HCT116 (cell line): ENCODE data around the gene RPGRIP1. TPM values are rescaled to one million over a fixed set of nuclear protein-coding genes. Genes with fewer than 3 reads are reported as not detected.

Experiments used
- ATAC-seq: fragments of 200-7000 bp; cut with Tn5 transposase; 2 replicates; pipeline ENCODE4 v1.9.1; 2020; ENCODE audit warnings: mild to moderate bottlenecking, moderate library complexity
- BruUV-seq: library from RNA; stranded (reverse); fragments of 400-500 nt; replicated peaks from 2 replicates; lab custom pipeline; 2021; lab: Mats Ljungman, UMichigan
- CTCF ChIA-PET: fragments of 300-600 bp; sonication (Branson Sonifier 250); formaldehyde crosslinking; loops from one replicate; lab custom pipeline; 2021; ENCODE audit warnings: antibody characterized with exemption; lab: Charles Lee
- POLR2A ChIA-PET: fragments of 300-600, 350-600 bp; sonication (Branson Sonifier 250); formaldehyde crosslinking; loops from one replicate; lab custom pipeline; 2021; ENCODE audit warnings: antibody characterized with exemption; lab: Charles Lee
- RAD21 ChIA-PET, 2 experiments: fragments of 300-600 bp; sonication (Branson Sonifier 250); formaldehyde crosslinking; loops; one replicate each; lab custom pipeline; 2023; ENCODE audit warnings: low total read pairs in 2 of 2; ENCODE audit not compliant: uncharacterized antibody in 2 of 2, unreplicated experiment in 2 of 2, low non-redundant PET in 1 of 2; lab: Charles Lee
- DNase-seq: peaks from one replicate; pipeline ENCODE4 v3.0.0-alpha.2; 2010; ENCODE audit warnings: low read depth, low spot score
- H2AFZ ChIP-seq: fragments of 200-600 bp; shearing (Covaris generic), sonication (generic); 2 replicates; pipeline ENCODE4 v1.6.1; 2017; ENCODE audit warnings: low read depth, mixed run types, mixed read lengths, antibody characterized with exemption, low read length; ENCODE audit not compliant: poor library complexity, severe bottlenecking
- H3K27ac ChIP-seq: 2 replicates; pipeline ENCODE4 v1.5.1; 2012; ENCODE audit warnings: low read depth, low read length
- H3K27me3 ChIP-seq: fragments of 200-600 bp; sonication (generic); 2 replicates; pipeline ENCODE4 v1.6.1; 2016; ENCODE audit warnings: mixed run types, low read length, mixed read lengths; ENCODE audit not compliant: insufficient read depth
- H3K36me3 ChIP-seq, 2 experiments: fragments of 200-500 bp in 1 of 2; fragments of 200-600 bp in 1 of 2; sonication (Bioruptor generic) in 1 of 2; sonication (generic) in 1 of 2; 2 replicates each; pipeline versions ENCODE4 v1.5.1 to v1.6.1; 2014 to 2016; ENCODE audit warnings: low read length in 2 of 2, inconsistent platforms in 1 of 2, mixed read lengths in 1 of 2, mixed run types in 1 of 2; ENCODE audit not compliant: insufficient read depth in 2 of 2, control insufficient read depth in 1 of 2
- H3K4me1 ChIP-seq, 2 experiments: fragments of 200-600 bp in 1 of 2; sonication (generic) in 1 of 2; 2 replicates each; pipeline versions ENCODE4 v1.5.1 to v1.6.1; 2012 to 2017; ENCODE audit warnings: low read length in 2 of 2, inconsistent platforms in 1 of 2, mild to moderate bottlenecking in 1 of 2, mixed read lengths in 1 of 2, mixed run types in 1 of 2, moderate library complexity in 1 of 2; ENCODE audit not compliant: insufficient read depth in 2 of 2, control insufficient read depth in 1 of 2
- H3K4me2 ChIP-seq: fragments of 200-600 bp; sonication (generic); 2 replicates; pipeline ENCODE4 v1.6.1; 2017; ENCODE audit warnings: mixed run types, low read length, mixed read lengths
- H3K4me3 ChIP-seq, 2 experiments: fragments of 200-600 bp in 1 of 2; sonication (generic) in 1 of 2; replicated peaks in 1 of 2; 2 replicates each; pipeline ENCODE4 v1.5.1; 2011 to 2016; ENCODE audit warnings: low read length in 2 of 2, control low read depth in 1 of 2, low read depth in 1 of 2, mild to moderate bottlenecking in 1 of 2, mixed read lengths in 1 of 2, mixed run types in 1 of 2
- H3K79me2 ChIP-seq: fragments of 200-600 bp; sonication (generic); 2 replicates; pipeline ENCODE4 v1.6.1; 2017; ENCODE audit warnings: mild to moderate bottlenecking, mixed run types, low read length, moderate library complexity, mixed read lengths; ENCODE audit not compliant: insufficient read depth
- H3K9ac ChIP-seq: fragments of 200-600 bp; sonication (generic); 2 replicates; pipeline ENCODE4 v1.6.1; 2016; ENCODE audit warnings: low read length, mixed read lengths
- H3K9me2 ChIP-seq: fragments of 200-600 bp; sonication (generic), shearing (Covaris generic); 2 replicates; pipeline ENCODE4 v1.6.1; 2017; ENCODE audit warnings: mixed run types, mild to moderate bottlenecking, moderate library complexity; ENCODE audit not compliant: insufficient read depth
- H3K9me3 ChIP-seq, 2 experiments: fragments of 200-500 bp in 1 of 2; fragments of 200-600 bp in 1 of 2; sonication (Bioruptor generic) in 1 of 2; sonication (generic) in 1 of 2; 2 replicates each; pipeline ENCODE4 v1.6.1; 2014 to 2017; ENCODE audit warnings: low read length in 2 of 2, mixed read lengths in 2 of 2, inconsistent platforms in 1 of 2, low read depth in 1 of 2, mild to moderate bottlenecking in 1 of 2, mixed run types in 1 of 2, moderate library complexity in 1 of 2; ENCODE audit not compliant: control insufficient read depth in 1 of 2, insufficient read depth in 1 of 2
- H4K20me1 ChIP-seq: fragments of 200-600 bp; sonication (generic), shearing (Covaris generic); 2 replicates; pipeline ENCODE4 v1.6.1; 2017; ENCODE audit warnings: mixed run types, mild to moderate bottlenecking, moderate library complexity; ENCODE audit not compliant: insufficient read depth
- CEBPB ChIP-seq: IDR thresholded peaks from 2 replicates; pipeline ENCODE4 v1.6.1; 2012; ENCODE audit warnings: low read depth
- CTCF ChIP-seq, 3 experiments: fragments of 200-600 bp in 1 of 3; sonication (generic) in 1 of 3; IDR thresholded peaks in 2 of 3; conservative IDR thresholded peaks in 1 of 3; 2 replicates each; pipeline ENCODE4 v1.5.1; 2012 to 2017; ENCODE audit warnings: low read depth in 2 of 3, low read length in 2 of 3, antibody characterized with exemption in 1 of 3, borderline replicate concordance in 1 of 3, control low read depth in 1 of 3, mild to moderate bottlenecking in 1 of 3, mixed read lengths in 1 of 3, mixed run types in 1 of 3, moderate library complexity in 1 of 3; ENCODE audit not compliant: insufficient read depth in 1 of 3
- EZH2 ChIP-seq: fragments of 200-600 bp; sonication (generic); IDR thresholded peaks from 2 replicates; pipeline ENCODE4 v1.6.1; 2017; ENCODE audit warnings: antibody characterized with exemption, mixed run types
- POLR2A ChIP-seq: IDR thresholded peaks from 2 replicates; pipeline ENCODE4 v1.7.0; 2011; ENCODE audit warnings: borderline replicate concordance; ENCODE audit not compliant: insufficient read depth, insufficient read length; ENCODE audit errors: extremely low read depth
- REST ChIP-seq: IDR thresholded peaks from 2 replicates; pipeline ENCODE4 v1.6.1; 2012; ENCODE audit warnings: low read depth
- TCF7L2 ChIP-seq: IDR thresholded peaks from 2 replicates; pipeline ENCODE4 v1.7.0; 2011; ENCODE audit warnings: borderline replicate concordance, inconsistent platforms; ENCODE audit not compliant: insufficient read depth, insufficient read length; ENCODE audit errors: extremely low read depth
- ZBTB33 ChIP-seq: IDR thresholded peaks from 2 replicates; pipeline ENCODE4 v1.6.1; 2011; ENCODE audit warnings: mild to moderate bottlenecking, low read length, moderate library complexity; ENCODE audit not compliant: insufficient replicate concordance; ENCODE audit errors: extremely low read depth
- intact Hi-C: fragments of 100-400 bp; cut with micrococcal nuclease; formaldehyde crosslinking; loops from 2 replicates; pipeline ENCODE4 v1.10.0; 2022
- total RNA-seq: library from RNA; stranded (reverse); gene quantifications from one replicate; pipeline ENCODE4 v1.2.1, GENCODE V29; 2021; ENCODE audit not compliant: unreplicated experiment

Gene RPGRIP1
- total RNA-seq, 1 experiment from 2014 or later = not detected

GRCh38 chr14:21245813-21246212 lies 34.1 kb upstream of the RPGRIP1 start:
- no peak for DNase-seq
- peaks cover 100% of the 10 kb centered on the region for H3K79me2 ChIP-seq
- no peak overlapping the region for H3K9ac ChIP-seq
- no peaks in the 10 kb centered on the region for H3K9me3 ChIP-seq
- no peak for TF ChIP-seq EZH2
- no peak for TF ChIP-seq TCF7L2
- no peak for TF ChIP-seq REST
- no peak for TF ChIP-seq CTCF (IDR thresholded peaks at IDR 0.05 in 2 of 3, conservative IDR thresholded peaks at IDR 0.05 in 1 of 3; ENCODE audit: borderline replicate concordance in 1 of 3, insufficient read depth in 1 of 3, low read depth in 2 of 3, low read length in 2 of 3)
- no peak for TF ChIP-seq CEBPB
- no peak for TF ChIP-seq POLR2A
- no peak for TF ChIP-seq ZBTB33
- TF ChIP-seq, all 23 proteins: peak for 0
- H3K4me3 ChIP-seq = no peak overlapping the region
- H3K4me2 ChIP-seq = no peak overlapping the region
- no peak overlapping the region for H2AFZ ChIP-seq
- H3K27ac ChIP-seq = no peak overlapping the region
- H3K27me3 ChIP-seq = no peaks in the 10 kb centered on the region
- RAD21 ChIA-PET = no interaction called here
- POLR2A ChIA-PET = no interaction called here
- BruUV-seq = no TSS peak
- no peaks in the 10 kb centered on the region for H3K4me1 ChIP-seq
- ATAC-seq = 0 out of 2 replicates have a peak, but pooled peaks have one; percentile 16
- no peaks in the 10 kb centered on the region for H3K9me2 ChIP-seq
- H3K36me3 ChIP-seq = peaks cover 56 to 57% of the 10 kb centered on the region in 2 experiments
- intact Hi-C loops = no loop called here
- CTCF ChIA-PET = no interaction called here
- peaks cover 91% of the 10 kb centered on the region for H4K20me1 ChIP-seq
